Panc1 (cell line): ENCODE measurements around the gene NDUFA7. TPM values are rescaled to one million over a fixed set of nuclear protein-coding genes. Genes with fewer than 3 reads are reported as not detected.

Experiments
- ATAC-seq: fragments of 200-7000 bp; cut with Tn5 transposase; 2 replicates; pipeline ENCODE4 v1.9.1; 2020; ENCODE audit warnings: mild to moderate bottlenecking, moderate library complexity
- BruUV-seq: library from RNA; stranded (reverse); fragments of 400-500 nt; replicated peaks from 2 replicates; lab custom pipeline; 2021; lab: Mats Ljungman, UMichigan
- CTCF ChIA-PET: fragments of 300-600 bp; sonication (Branson Sonifier 250); formaldehyde crosslinking; loops from one replicate; lab custom pipeline; 2022; ENCODE audit warnings: antibody characterized with exemption; lab: Charles Lee
- POLR2A ChIA-PET: fragments of 300-600 bp; sonication (Branson Sonifier 250); formaldehyde crosslinking; loops from one replicate; lab custom pipeline; 2022; ENCODE audit warnings: antibody characterized with exemption; lab: Charles Lee
- DNase-seq: peaks from one replicate; pipeline ENCODE4 v3.0.0-alpha.2; 2010; ENCODE audit warnings: low read depth, low spot score
- H3K27ac ChIP-seq: 2 replicates; pipeline ENCODE4 v1.5.1; 2011; ENCODE audit warnings: mild to moderate bottlenecking, low read length, inconsistent platforms
- H3K27me3 ChIP-seq: fragments of 200-500 bp; sonication (Bioruptor generic); 2 replicates; pipeline ENCODE4 v1.6.0; 2014; ENCODE audit warnings: low read length, inconsistent platforms; ENCODE audit not compliant: control insufficient read depth, insufficient read depth
- H3K36me3 ChIP-seq: fragments of 200-500 bp; sonication (Bioruptor generic); 2 replicates; pipeline ENCODE4 v1.5.1; 2014; ENCODE audit warnings: inconsistent platforms, mild to moderate bottlenecking, low read length, moderate library complexity; ENCODE audit not compliant: control insufficient read depth, insufficient read depth
- H3K4me1 ChIP-seq: 2 replicates; pipeline ENCODE4 v1.5.1; 2011; ENCODE audit warnings: inconsistent platforms, mild to moderate bottlenecking, low read length, moderate library complexity; ENCODE audit not compliant: control insufficient read depth, insufficient read depth
- H3K4me3 ChIP-seq, 2 experiments: 2 replicates each; pipeline ENCODE4 v1.5.1; 2011 to 2012; ENCODE audit warnings: low read depth in 2 of 2, low read length in 2 of 2, mild to moderate bottlenecking in 2 of 2, inconsistent platforms in 1 of 2, moderate library complexity in 1 of 2
- H3K9me3 ChIP-seq: fragments of 200-500 bp; sonication (Bioruptor generic); 2 replicates; pipeline ENCODE4 v1.5.1; 2014; ENCODE audit warnings: low read depth, mild to moderate bottlenecking, inconsistent platforms, low read length, moderate library complexity; ENCODE audit not compliant: control insufficient read depth, insufficient read depth
- POLR2AphosphoS5 ChIP-seq: IDR thresholded peaks from 2 replicates; pipeline ENCODE4 v1.6.1; 2012; ENCODE audit warnings: mild to moderate bottlenecking, low read depth, low read length, moderate library complexity
- SIN3A ChIP-seq: IDR thresholded peaks from 2 replicates; pipeline ENCODE4 v1.6.1; 2012; ENCODE audit warnings: low read depth, mild to moderate bottlenecking, low read length, moderate library complexity, borderline replicate concordance; ENCODE audit not compliant: insufficient read depth
- TCF7L2 ChIP-seq: IDR thresholded peaks from 2 replicates; pipeline ENCODE4 v1.6.1; 2011; ENCODE audit warnings: mild to moderate bottlenecking, low read depth, low read length, inconsistent platforms
- in situ Hi-C: cut with HindIII; loops from 2 replicates; pipeline ENCODE4 v1.10.0; 2016; ENCODE audit warnings: low sequenced_read_pairs, low pct_unique_long_range_greater_than_20kb
- intact Hi-C: fragments of 100-400 bp; cut with micrococcal nuclease; formaldehyde crosslinking; loops from one replicate; pipeline ENCODE4 v1.10.0; 2022; ENCODE audit not compliant: unreplicated experiment
- total RNA-seq: library from RNA; stranded (reverse); gene quantifications from one replicate; pipeline ENCODE4 v1.2.1, GENCODE V29; 2021; ENCODE audit not compliant: unreplicated experiment
- TF ChIP-seq, protein P1 (sequence below), 2 experiments: IDR thresholded peaks; 2 replicates each; pipeline ENCODE4 v1.6.1; 2011 to 2012; ENCODE audit warnings: low read depth in 2 of 2, control low read depth in 1 of 2, low read length in 1 of 2, mild to moderate bottlenecking in 1 of 2, moderate library complexity in 1 of 2; ENCODE audit not compliant: insufficient read depth in 1 of 2
- TF ChIP-seq, protein P2 (sequence below): fragments of 450-650 bp; IDR thresholded peaks from 2 replicates; pipeline ENCODE4 v1.5.1; 2017; ENCODE audit warnings: mild to moderate bottlenecking

NDUFA7 gene
- total RNA-seq, 1 experiment from 2014 or later = 36.8 TPM

DNA sequence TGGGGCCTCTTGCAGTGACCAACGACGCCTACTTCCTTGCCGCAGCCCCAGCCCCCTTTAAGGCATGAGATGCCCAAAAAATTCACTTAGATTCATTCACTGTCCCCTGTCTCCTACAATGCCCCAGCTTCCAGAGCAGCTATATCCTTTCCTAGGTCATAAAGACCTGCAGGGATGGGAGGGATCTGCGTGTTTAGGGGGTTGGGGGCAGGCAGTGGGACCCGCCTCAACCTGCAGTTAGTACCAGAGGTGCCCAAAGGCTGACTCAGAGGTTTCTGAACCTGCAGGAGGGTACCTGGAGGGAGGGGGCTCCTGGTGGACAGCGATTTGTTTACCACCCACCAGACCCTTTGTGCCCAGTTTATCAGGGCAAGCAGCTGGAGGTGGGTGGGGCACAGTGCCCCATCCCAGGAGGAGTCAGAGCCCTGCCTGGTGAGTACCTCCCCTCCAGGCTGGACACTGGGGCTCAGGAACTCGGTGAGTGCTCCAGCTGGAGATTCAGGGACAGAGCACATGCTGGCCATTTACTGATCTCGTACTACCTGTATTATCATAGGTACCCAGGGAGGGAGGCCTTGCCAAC is 10.2 kb upstream of the NDUFA7 start:
- no peak for TF ChIP-seq POLR2AphosphoS5
- TF ChIP-seq, protein P1, sequence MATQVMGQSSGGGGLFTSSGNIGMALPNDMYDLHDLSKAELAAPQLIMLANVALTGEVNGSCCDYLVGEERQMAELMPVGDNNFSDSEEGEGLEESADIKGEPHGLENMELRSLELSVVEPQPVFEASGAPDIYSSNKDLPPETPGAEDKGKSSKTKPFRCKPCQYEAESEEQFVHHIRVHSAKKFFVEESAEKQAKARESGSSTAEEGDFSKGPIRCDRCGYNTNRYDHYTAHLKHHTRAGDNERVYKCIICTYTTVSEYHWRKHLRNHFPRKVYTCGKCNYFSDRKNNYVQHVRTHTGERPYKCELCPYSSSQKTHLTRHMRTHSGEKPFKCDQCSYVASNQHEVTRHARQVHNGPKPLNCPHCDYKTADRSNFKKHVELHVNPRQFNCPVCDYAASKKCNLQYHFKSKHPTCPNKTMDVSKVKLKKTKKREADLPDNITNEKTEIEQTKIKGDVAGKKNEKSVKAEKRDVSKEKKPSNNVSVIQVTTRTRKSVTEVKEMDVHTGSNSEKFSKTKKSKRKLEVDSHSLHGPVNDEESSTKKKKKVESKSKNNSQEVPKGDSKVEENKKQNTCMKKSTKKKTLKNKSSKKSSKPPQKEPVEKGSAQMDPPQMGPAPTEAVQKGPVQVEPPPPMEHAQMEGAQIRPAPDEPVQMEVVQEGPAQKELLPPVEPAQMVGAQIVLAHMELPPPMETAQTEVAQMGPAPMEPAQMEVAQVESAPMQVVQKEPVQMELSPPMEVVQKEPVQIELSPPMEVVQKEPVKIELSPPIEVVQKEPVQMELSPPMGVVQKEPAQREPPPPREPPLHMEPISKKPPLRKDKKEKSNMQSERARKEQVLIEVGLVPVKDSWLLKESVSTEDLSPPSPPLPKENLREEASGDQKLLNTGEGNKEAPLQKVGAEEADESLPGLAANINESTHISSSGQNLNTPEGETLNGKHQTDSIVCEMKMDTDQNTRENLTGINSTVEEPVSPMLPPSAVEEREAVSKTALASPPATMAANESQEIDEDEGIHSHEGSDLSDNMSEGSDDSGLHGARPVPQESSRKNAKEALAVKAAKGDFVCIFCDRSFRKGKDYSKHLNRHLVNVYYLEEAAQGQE (IDR thresholded peaks at IDR 0.05; ENCODE audit: insufficient read depth in 1 of 2, low read depth in 2 of 2, low read length in 1 of 2) = no peak
- no peak for TF ChIP-seq SIN3A
- TF ChIP-seq, protein P2, sequence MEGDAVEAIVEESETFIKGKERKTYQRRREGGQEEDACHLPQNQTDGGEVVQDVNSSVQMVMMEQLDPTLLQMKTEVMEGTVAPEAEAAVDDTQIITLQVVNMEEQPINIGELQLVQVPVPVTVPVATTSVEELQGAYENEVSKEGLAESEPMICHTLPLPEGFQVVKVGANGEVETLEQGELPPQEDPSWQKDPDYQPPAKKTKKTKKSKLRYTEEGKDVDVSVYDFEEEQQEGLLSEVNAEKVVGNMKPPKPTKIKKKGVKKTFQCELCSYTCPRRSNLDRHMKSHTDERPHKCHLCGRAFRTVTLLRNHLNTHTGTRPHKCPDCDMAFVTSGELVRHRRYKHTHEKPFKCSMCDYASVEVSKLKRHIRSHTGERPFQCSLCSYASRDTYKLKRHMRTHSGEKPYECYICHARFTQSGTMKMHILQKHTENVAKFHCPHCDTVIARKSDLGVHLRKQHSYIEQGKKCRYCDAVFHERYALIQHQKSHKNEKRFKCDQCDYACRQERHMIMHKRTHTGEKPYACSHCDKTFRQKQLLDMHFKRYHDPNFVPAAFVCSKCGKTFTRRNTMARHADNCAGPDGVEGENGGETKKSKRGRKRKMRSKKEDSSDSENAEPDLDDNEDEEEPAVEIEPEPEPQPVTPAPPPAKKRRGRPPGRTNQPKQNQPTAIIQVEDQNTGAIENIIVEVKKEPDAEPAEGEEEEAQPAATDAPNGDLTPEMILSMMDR = no peak
- no peak for TF ChIP-seq TCF7L2
- ChIA-PET CTCF (interaction anchor here (0.5 to 0.6 kb wide), 2 partner anchors 64 to 158 kb away, joined by 3 to 5 read pairs; no protein-coding TSS in a partner anchor), POLR2A (no interaction called here)
- no peak for DNase-seq
- ATAC-seq = no peak
- H3K36me3 ChIP-seq = no peaks in the 10 kb centered on the region
- intact Hi-C loops = no loop called here
- in situ Hi-C loops = no loop called here
- no peaks in the 10 kb centered on the region; the same call in 1 of the 2 replicates for H3K27me3 ChIP-seq
- H3K4me3 ChIP-seq = no peak overlapping the region
- H3K4me1 ChIP-seq = no peaks in the 10 kb centered on the region
- BruUV-seq = no TSS peak
- H3K9me3 ChIP-seq = no peaks in the 10 kb centered on the region
- no peak overlapping the region for H3K27ac ChIP-seq

DNA sequence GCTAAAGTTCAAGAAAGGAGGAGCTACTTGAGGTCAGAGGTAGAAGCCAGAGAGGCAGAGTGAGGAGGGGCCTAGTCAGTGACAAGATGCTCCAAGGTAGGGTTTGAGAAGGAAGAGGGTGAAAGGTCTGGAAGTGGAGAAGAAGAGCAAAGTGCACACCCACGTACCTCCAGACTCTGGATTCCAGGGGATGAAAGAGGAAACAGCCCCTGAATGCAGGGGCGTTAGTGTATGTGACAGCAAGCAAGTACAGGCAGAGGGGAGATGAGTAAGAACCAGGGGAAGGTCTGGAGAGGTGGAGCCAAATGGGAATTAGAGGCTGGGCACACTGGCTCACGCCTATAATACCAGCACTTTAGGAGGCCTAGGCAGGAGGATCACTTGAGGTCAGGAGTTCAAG is 8.8 kb upstream of the NDUFA7 start:
- H3K27me3 ChIP-seq = no peaks in the 10 kb centered on the region; the same call in 1 of the 2 replicates
- POLR2A ChIA-PET = no interaction called here
- ATAC-seq (no peak), DNase-seq (no peak)
- H3K4me3 ChIP-seq = no peak overlapping the region
- H3K27ac ChIP-seq = no peak overlapping the region
- H3K9me3 ChIP-seq = no peaks in the 10 kb centered on the region
- no peaks in the 10 kb centered on the region for H3K4me1 ChIP-seq
- TF ChIP-seq POLR2AphosphoS5 = no peak
- intact Hi-C loops = no loop called here
- no TSS peak for BruUV-seq
- in situ Hi-C loops = no loop called here
- CTCF ChIA-PET = no interaction called here
- no peaks in the 10 kb centered on the region for H3K36me3 ChIP-seq

DNA sequence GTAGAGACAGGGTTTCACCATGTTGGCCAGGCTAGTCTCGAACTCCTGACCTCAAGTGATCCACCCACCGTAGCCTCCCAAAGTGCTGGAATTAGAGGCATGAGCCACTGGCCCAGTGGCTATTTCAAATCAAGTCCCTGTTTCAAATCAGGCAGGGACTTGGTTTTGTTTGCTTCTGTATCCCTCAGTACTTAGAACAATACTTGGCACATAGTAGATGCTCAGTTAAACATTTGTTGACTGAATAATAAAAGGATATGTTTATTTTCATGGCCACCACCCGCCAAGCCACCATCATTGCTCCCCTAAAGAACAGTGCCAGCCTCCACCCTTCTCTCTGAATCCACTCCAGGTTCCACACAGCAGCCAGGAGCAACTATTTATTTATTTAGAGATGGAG is 4.3 kb upstream of the NDUFA7 start:
- TF ChIP-seq SIN3A (no peak), POLR2AphosphoS5 (no peak), TCF7L2 (no peak)
- TF ChIP-seq, protein P1 (IDR thresholded peaks at IDR 0.05; ENCODE audit: insufficient read depth in 1 of 2, low read depth in 2 of 2, low read length in 1 of 2) = no peak
- TF ChIP-seq, protein P2 = no peak
- POLR2A ChIA-PET = no interaction called here
- Histone ChIP-seq H3K27ac (no peak overlapping the region), H3K4me3 (no peak overlapping the region), H3K36me3 (peaks cover 8% of the 10 kb centered on the region), H3K9me3 (no peaks in the 10 kb centered on the region), H3K27me3 (no peaks in the 10 kb centered on the region), H3K4me1 (peaks cover 12% of the 10 kb centered on the region)
- in situ Hi-C loops = no loop called here
- DNase-seq = no peak
- intact Hi-C loops = no loop called here
- no peak for ATAC-seq
- no TSS peak for BruUV-seq
- CTCF ChIA-PET = no interaction called here
